HCEC 1CT (cell line): ENCODE results near the gene SPINK1.
"Not testable (repeated sequence)": the region's sequence is repeated elsewhere in the genome, so short reads cannot be mapped to it uniquely, and the experiment has no call there.

Experiments
- DNase-seq: peaks from one replicate; pipeline ENCODE4 v3.0.0-alpha.2; 2017

SPINK1 gene

DNA sequence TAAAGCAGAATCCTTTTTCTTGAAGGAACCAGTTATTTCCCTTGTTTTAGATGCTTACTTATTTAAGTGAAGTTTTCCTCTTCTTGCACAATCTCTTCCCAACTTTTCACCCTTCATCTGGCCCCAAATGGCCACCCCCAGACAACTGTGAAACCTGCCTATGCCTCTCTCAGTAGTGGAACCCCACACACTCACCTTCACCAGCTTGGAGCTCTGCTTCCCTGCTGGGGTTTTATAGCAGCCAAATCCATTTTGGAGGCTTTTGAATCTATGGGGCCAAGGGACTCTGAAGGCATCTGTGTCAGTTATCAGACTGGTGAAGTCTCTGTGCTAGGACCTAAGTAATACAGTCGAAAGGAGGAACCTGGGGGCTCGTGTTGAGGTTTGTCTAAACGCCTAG, 22.9 kb upstream of the SPINK1 start:
- no peak for DNase-seq

DNA sequence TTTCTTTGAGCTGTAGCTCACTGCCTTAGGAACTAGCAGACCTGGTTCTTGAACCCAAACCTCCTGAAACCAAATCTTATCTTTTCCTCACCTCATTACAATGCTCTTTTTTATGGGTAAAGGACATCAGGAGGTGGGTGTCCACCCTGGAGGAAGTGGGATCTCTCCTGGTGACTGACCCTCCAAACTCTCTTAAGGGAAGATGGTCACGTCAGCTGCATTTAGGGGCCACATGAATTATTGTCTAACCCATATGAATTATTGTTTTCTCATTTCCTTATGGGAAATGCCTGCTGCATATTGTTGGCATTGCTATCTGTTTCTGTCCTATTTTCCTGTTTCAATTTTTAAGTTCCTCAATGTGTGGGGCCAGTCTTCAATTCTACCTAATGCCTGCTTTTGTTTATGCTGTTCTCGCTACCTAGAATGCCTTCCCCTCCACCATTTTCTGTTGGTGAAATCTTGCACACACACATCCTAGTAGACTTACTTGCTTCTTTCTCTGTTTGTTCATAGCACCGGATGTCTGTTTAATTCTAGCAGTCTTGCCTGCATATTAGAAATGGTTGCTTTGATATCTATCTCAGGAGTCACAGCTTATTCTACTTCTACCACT, 22.0 kb upstream of the SPINK1 start:
- no peak for DNase-seq

GRCh38 chr5:147852365-147852764, 20.9 kb upstream of the SPINK1 start:
- DNase-seq, result no peak

DNA sequence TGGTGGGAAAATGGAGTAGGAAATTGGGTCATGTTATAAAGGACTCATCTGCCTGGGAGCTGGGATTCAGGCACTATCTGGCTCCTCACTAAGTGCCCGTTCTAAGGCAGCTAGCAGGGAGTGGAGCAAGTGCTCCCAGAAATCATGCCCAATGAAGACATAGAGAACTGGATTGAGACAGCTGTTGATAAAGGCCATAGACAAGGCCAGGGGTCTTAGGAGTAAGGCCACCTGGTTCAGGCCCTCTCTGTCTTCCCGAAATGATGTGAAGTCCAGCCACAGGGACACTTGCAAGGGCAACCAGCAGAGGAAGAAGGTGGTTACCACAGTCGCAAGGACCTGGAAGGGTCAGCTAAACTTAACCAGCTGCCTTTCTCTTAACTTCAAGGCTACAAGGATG, 20.1 kb upstream of the SPINK1 start:
- DNase-seq, result no peak

- no peak for DNase-seq
Observed at GRCh38 chr5:147849226-147849625, 17.8 kb upstream of the SPINK1 start.

- DNase-seq, result no peak
Observed at GRCh38 chr5:147845618-147846017, 14.1 kb upstream of the SPINK1 start.

GRCh38 chr5:147844846-147845245, 13.4 kb upstream of the SPINK1 start:
- no peak for DNase-seq

DNA sequence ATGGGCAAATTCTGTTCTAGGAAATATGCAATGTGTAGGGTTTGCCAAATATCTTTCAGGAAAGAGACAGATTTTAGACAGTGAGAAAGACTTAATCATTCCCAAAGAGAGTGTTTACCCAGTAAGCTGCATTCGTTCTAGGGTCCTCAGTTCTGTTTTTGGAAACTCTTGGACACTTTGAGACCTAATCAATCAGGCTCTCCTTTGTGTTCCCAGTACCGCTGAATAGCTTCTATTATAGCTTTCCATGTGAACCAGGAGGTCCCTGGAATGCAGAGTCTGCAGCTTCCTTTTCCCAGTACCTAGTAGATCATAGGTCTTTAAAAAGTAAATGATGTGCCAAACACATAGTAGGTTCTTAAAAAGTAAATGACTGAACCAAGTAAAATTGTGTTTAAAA, 11.4 kb upstream of the SPINK1 start:
- no peak for DNase-seq

DNA sequence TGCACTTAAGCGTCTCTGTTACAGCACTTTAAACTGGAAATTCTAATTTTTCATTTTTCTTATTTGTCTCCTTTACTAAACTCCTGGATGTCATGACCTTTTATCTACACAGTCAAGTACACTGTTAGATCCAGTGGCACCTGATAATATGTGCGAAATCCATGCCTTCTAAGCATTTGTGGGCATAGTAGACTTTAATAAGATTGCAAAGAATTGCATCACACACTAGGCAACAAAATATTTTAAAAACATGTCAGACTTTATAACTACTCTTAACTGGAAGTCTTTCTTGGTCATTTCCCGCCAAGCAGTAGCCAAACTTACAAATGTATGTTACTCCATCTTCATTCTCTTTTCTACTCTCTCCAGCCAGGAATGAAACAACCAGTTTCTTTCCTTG, 5.0 kb upstream of the SPINK1 start:
- DNase-seq, result no peak

GRCh38 chr5:147835386-147835798, 3.9 kb upstream of the SPINK1 start:
- peak; percentile 23 for DNase-seq

DNA sequence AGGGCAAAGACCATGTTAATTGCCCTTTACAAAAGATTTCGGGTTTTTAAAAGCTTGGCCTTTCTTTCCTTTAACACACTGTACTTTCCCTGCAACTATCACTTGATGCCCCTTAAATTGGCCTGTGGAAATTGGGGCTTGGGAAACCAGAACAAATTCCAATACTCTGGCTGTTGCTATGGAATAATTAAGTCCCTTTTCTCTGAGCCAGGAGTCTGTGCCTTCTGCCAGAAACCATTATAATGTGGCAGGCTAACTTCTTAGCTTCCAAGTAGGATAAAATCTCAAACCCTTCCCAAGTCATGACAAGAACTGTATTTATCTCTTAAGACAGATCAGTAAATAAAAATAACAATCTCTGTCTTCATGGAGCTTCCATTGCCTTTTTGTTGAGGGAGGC, 1.1 kb upstream of the SPINK1 start:
- no peak for DNase-seq

GRCh38 chr5:147830035-147830434, 1.4 kb downstream of the SPINK1 start:
- DNase-seq, result no peak

GRCh38 chr5:147827017-147827416, 4.5 kb downstream of the SPINK1 start:
- DNase-seq, result not testable (repeated sequence)

GRCh38 chr5:147826361-147826760, 5.1 kb downstream of the SPINK1 start:
- DNase-seq, result no peak

- peak; percentile 61 for DNase-seq
Observed at GRCh38 chr5:147822686-147823491, 8.6 kb downstream of the SPINK1 start.

- not testable (repeated sequence) for DNase-seq
Observed at GRCh38 chr5:147822222-147822621, 9.2 kb downstream of the SPINK1 start.

- no peak for DNase-seq
Observed at GRCh38 chr5:147821766-147822165, 9.7 kb downstream of the SPINK1 start.

DNA sequence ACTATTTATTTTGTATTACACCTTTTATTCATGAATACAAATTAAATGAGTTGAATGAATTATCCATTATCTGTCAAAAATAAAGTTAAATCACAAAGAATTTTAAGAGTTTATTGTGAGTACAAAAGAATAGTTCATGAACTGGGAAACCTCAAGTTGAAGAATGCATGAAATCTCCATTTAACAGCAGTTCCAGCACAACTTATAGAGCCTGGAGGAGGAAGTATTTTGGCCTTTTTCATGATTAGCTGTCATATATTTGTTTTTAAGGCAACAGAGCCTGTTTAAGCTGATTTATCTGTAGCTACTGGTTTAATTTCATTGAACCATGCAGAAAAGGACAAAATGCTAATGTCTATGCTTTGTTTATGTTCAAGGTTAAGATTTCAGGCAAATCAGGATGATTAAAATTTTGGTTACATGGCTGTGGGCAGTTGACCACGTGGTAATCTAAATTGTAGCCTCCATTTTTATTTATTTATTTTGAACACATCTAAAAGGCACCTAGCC, 12.2 kb downstream of the SPINK1 start:
- DNase-seq, result no peak

DNA sequence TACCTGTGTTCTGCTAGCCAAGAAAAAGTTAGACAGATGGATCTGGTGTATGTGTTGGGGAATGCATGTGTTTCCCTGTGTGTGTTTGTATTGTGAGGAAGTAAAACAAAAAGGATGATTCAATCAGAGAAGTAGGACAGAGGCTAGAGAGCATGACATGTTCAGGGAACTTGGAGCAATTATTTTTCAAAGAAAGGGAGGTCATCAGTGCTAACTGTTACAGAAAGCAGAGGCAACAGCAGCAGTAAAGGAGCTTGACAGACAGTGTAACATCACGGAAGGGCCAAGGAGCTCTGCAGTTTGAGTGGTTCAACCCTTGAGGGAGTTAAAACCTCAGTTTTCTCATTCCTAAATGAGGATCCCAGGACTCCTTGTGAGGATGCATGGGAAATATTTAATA, 13.2 kb downstream of the SPINK1 start:
- DNase-seq, result no peak

- no peak for DNase-seq
Observed at GRCh38 chr5:147813696-147814095, 17.8 kb downstream of the SPINK1 start.

DNA sequence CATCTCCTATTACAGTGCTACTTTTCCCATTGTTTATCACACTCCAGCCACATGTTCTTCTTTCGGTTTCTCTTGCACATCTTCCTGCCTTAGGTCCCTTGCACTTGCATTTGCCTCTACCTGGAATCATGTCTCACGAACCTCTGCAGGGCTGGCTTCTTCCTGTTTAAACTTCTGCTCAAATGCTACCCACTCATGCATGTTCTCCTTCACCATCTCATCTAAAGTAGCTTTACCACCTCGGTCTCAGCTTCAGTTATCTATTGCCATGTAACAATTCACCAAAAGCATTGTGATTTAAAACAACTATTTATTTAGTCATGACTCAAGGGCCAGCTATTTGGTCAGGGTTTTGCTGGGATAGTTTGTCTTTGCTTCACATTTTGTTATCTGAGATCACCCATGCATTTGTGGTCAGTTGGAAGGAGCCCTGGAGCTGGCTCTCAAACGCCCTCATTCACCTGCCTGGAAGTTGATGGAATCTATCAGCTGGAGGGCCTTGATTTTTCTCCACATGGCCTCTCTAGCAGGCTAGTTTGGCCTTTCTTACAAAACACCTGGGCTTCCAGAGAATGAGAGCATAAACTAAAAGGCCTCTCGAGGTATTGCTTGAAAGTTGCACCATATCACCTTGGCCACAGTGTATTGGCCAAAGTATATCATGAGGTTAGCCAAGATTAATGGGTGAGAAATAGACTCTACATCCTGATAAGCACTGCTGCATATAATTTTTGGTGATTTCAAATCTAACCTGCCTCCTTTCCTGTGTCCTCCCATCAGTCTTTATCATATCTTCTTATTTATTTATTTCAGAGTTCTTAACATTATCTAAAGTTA, 21.4 kb downstream of the SPINK1 start:
- no peak for DNase-seq

GRCh38 chr5:147805030-147805454, 26.4 kb downstream of the SPINK1 start:
- peak; percentile 30 for DNase-seq

- DNase-seq, result no peak
Observed at GRCh38 chr5:147804334-147804733, 27.1 kb downstream of the SPINK1 start.
